MM.1S (cell line): ENCODE data around the gene GPC5.

ENCODE experiments used
- DNase-seq: peaks from one replicate; pipeline ENCODE4 v3.0.0-alpha.2; 2015
- H2AFZ ChIP-seq: fragments of 300-600 bp; sonication (generic); 2 replicates; pipeline ENCODE4 v1.6.0; 2016; ENCODE audit warnings: antibody characterized with exemption, low read length
- H3F3A ChIP-seq: fragments of 300-600 bp; sonication (generic); 2 replicates; pipeline ENCODE4 v1.6.1; 2016; ENCODE audit warnings: mild to moderate bottlenecking, antibody characterized with exemption, low read length, moderate library complexity, mixed read lengths; ENCODE audit not compliant: insufficient read depth
- H3K27ac ChIP-seq: fragments of 300-600 bp; sonication (generic); 2 replicates; pipeline ENCODE4 v1.5.1; 2016; ENCODE audit warnings: mild to moderate bottlenecking, low read length
- H3K27me3 ChIP-seq: fragments of 300-600 bp; sonication (generic); replicated peaks from 2 replicates; pipeline ENCODE4 v1.6.0; 2016; ENCODE audit warnings: low read length; ENCODE audit not compliant: insufficient read depth
- H3K36me3 ChIP-seq: fragments of 300-600 bp; sonication (generic); replicated peaks from 2 replicates; pipeline ENCODE4 v1.6.1; 2016; ENCODE audit warnings: mild to moderate bottlenecking, low read length, mixed read lengths; ENCODE audit not compliant: insufficient read depth
- H3K4me1 ChIP-seq: fragments of 300-600 bp; sonication (generic); 2 replicates; pipeline ENCODE4 v1.6.1; 2016; ENCODE audit warnings: low read length, mixed read lengths
- H3K4me2 ChIP-seq: fragments of 300-600 bp; sonication (generic); 2 replicates; pipeline ENCODE4 v1.6.0; 2016; ENCODE audit warnings: low read depth, low read length
- H3K4me3 ChIP-seq: fragments of 300-600 bp; sonication (generic); 2 replicates; pipeline ENCODE4 v1.5.1; 2016; ENCODE audit warnings: low read length, mixed read lengths
- H3K79me2 ChIP-seq: fragments of 300-600 bp; sonication (generic); 2 replicates; pipeline ENCODE4 v1.6.1; 2016; ENCODE audit warnings: mixed run types, low read length, mixed read lengths
- H3K9ac ChIP-seq: fragments of 300-600 bp; sonication (generic); 2 replicates; pipeline ENCODE4 v1.6.1; 2016; ENCODE audit warnings: low read length, mixed read lengths
- H3K9me2 ChIP-seq: fragments of 300-600 bp; sonication (generic); replicated peaks from 2 replicates; pipeline ENCODE4 v1.6.1; 2016; ENCODE audit warnings: mild to moderate bottlenecking, low read length, mixed read lengths; ENCODE audit not compliant: insufficient read depth
- H3K9me3 ChIP-seq: fragments of 300-600 bp; sonication (generic); replicated peaks from 2 replicates; pipeline ENCODE4 v1.6.1; 2016; ENCODE audit warnings: mild to moderate bottlenecking, low read length, mixed read lengths; ENCODE audit not compliant: insufficient read depth
- H4K20me1 ChIP-seq: fragments of 300-600 bp; sonication (generic); 2 replicates; pipeline ENCODE4 v1.6.1; 2016; ENCODE audit warnings: mild to moderate bottlenecking, low read length, moderate library complexity, mixed read lengths; ENCODE audit not compliant: insufficient read depth
- CTCF ChIP-seq: fragments of 300-600 bp; sonication (generic); IDR thresholded peaks from 2 replicates; pipeline ENCODE4 v1.5.1; 2016; ENCODE audit warnings: antibody characterized with exemption, low read length, mixed read lengths
- EZH2 ChIP-seq: fragments of 300-600 bp; sonication (generic); optimal IDR thresholded peaks from 2 replicates; pipeline ENCODE3; 2017; ENCODE audit warnings: low read depth, mild to moderate bottlenecking, antibody characterized with exemption, low read length, mixed read lengths
- EZH2phosphoT487 ChIP-seq: fragments of 300-600 bp; sonication (generic); IDR thresholded peaks from 2 replicates; pipeline ENCODE4 v1.6.1; 2018; ENCODE audit warnings: antibody characterized with exemption, low read length

Gene GPC5

DNA sequence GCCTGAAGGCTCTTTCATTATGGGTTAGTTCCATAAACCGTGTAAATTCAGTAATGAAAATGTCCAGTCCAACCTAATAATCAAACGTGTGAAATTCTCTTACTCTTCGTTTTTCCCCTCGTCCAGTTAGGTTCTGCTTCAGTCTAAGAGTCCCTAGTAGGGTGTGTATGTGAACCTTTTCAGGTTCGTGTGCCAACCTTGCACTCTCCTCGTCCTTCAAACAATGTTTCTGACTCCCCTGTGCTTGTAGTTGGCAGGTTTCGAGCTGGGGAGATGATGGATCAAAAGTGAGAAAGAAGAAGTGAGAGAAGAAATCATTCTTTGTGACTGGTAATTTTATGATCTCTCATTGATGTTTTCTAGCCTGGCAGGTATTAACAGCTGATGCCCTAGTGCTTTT, 366.1 kb downstream of the GPC5 start:
- no peaks in the 10 kb centered on the region for H3K79me2 ChIP-seq
- no peaks in the 10 kb centered on the region for H3K9me3 ChIP-seq
- H3K27ac ChIP-seq, result no peak overlapping the region
- no peaks in the 10 kb centered on the region for H4K20me1 ChIP-seq
- H3K9ac ChIP-seq, result no peak overlapping the region
- no peaks in the 10 kb centered on the region for H3K9me2 ChIP-seq
- TF ChIP-seq CTCF, result no peak
- no peak for TF ChIP-seq EZH2
- TF ChIP-seq EZH2phosphoT487, result no peak
- no peaks in the 10 kb centered on the region for H3K4me1 ChIP-seq
- H2AFZ ChIP-seq, result no peak overlapping the region
- H3K4me2 ChIP-seq, result no peak overlapping the region
- no peak for DNase-seq
- no peaks in the 10 kb centered on the region for H3K36me3 ChIP-seq
- no peak overlapping the region for H3K4me3 ChIP-seq
- no peaks in the 10 kb centered on the region for H3F3A ChIP-seq
- H3K27me3 ChIP-seq, result no peaks in the 10 kb centered on the region

DNA sequence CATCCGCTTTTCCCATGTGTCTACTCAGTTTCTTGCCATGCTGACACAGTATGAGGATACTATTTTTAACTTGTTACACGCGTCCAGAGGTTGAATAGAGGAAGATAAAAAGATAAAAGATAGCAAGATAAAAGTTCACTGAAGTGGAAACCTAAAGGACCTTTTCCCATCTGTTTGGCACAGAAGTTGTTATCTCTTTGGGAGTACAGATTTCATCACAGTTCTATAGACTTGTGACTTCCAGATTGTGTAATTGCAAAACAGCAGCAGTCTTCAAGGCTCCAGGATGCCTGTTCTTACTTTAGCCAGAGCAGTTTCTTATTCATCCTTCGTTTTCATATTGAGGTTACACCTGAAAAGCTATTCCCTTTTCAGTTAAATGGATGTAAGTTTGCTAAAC, 369.2 kb downstream of the GPC5 start:
- no peaks in the 10 kb centered on the region for H3K79me2 ChIP-seq
- H3F3A ChIP-seq, result no peaks in the 10 kb centered on the region
- no peak overlapping the region for H3K4me3 ChIP-seq
- TF ChIP-seq EZH2, result no peak
- TF ChIP-seq EZH2phosphoT487, result no peak
- TF ChIP-seq CTCF, result no peak
- no peak for DNase-seq
- no peaks in the 10 kb centered on the region for H4K20me1 ChIP-seq
- H3K27ac ChIP-seq, result no peak overlapping the region
- H3K4me2 ChIP-seq, result no peak overlapping the region
- no peak overlapping the region for H2AFZ ChIP-seq
- no peaks in the 10 kb centered on the region for H3K27me3 ChIP-seq
- H3K9me3 ChIP-seq, result no peaks in the 10 kb centered on the region
- no peaks in the 10 kb centered on the region for H3K4me1 ChIP-seq
- no peaks in the 10 kb centered on the region for H3K36me3 ChIP-seq
- no peak overlapping the region for H3K9ac ChIP-seq
- no peaks in the 10 kb centered on the region for H3K9me2 ChIP-seq

DNA sequence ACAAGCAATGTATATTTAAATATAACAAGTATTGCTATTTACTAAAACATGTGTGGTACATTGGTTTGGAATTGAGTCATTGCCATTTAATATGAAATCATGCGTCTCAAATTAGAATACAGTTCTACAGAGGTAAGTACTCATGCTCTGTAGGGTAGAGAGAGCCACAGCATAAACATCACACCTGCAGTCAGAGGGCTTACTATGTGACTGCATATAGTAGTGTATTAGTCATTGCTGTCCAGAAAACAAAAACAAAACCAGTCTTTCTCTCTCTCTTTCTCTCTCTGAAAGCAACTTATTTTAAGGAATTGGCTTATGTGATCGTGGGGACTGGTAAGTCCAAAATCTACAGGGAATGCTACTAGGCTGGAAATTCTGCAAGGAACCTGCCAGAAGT, 370.3 kb downstream of the GPC5 start:
- H3F3A ChIP-seq, result no peaks in the 10 kb centered on the region
- no peaks in the 10 kb centered on the region for H3K9me3 ChIP-seq
- no peaks in the 10 kb centered on the region for H4K20me1 ChIP-seq
- H3K4me2 ChIP-seq, result no peak overlapping the region
- H3K79me2 ChIP-seq, result no peaks in the 10 kb centered on the region
- H3K4me1 ChIP-seq, result no peaks in the 10 kb centered on the region
- no peaks in the 10 kb centered on the region for H3K9me2 ChIP-seq
- H3K9ac ChIP-seq, result no peak overlapping the region
- DNase-seq, result no peak
- no peak overlapping the region for H3K27ac ChIP-seq
- no peak for TF ChIP-seq EZH2
- TF ChIP-seq EZH2phosphoT487, result no peak
- no peak for TF ChIP-seq CTCF
- no peaks in the 10 kb centered on the region for H3K36me3 ChIP-seq
- no peaks in the 10 kb centered on the region for H3K27me3 ChIP-seq
- no peak overlapping the region for H2AFZ ChIP-seq
- H3K4me3 ChIP-seq, result no peak overlapping the region

GRCh38 chr13:91771229-91771628, 372.8 kb downstream of the GPC5 start:
- no peak for TF ChIP-seq CTCF
- TF ChIP-seq EZH2phosphoT487, result no peak
- no peak for TF ChIP-seq EZH2

More at GRCh38 chr13:91771229-91771628, 372.8 kb downstream of the GPC5 start:
- Histone ChIP-seq H3K27ac (no peak overlapping the region), H3K9me3 (no peaks in the 10 kb centered on the region), H3K9me2 (no peaks in the 10 kb centered on the region), H3K4me1 (no peaks in the 10 kb centered on the region), H3K9ac (no peak overlapping the region), H3K4me3 (no peak overlapping the region), H3K27me3 (no peaks in the 10 kb centered on the region), H4K20me1 (no peaks in the 10 kb centered on the region), H3K4me2 (no peak overlapping the region), H2AFZ (no peak overlapping the region), H3F3A (no peaks in the 10 kb centered on the region), H3K79me2 (no peaks in the 10 kb centered on the region), H3K36me3 (no peaks in the 10 kb centered on the region)
- no peak for DNase-seq
